ENCODE results near the gene RXFP2.

The RXFP2 gene

DNA sequence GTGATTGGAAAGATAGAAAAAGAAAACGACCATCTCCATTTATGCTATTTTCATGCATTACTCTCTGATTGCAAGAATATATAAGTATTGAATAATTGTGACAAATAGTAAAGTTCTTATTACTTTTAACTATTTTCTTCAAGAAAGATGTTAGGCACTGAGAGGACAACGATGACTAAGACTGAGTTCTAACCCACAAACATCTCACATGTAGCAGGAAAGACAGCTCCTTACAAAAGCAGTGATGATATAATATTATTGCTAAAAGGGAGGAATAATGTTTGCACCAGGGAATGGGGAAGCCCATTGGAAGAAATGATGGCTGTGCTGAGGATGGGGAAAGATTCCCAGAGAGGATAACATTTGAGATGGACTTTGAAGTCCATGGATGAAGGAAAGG is 22.6 kb downstream of the RXFP2 start:
- FAIRE-seq (no peak), DNase-seq (ENCODE audit: insufficient read length, low spot score) (no peak)
- TF ChIP-seq TAF1 (IDR thresholded peaks at IDR 0.05; ENCODE audit: low read depth, low read length) (no peak), POU2F2 (IDR thresholded peaks at IDR 0.05; ENCODE audit: low read depth, low read length) (no peak), POLR2A (IDR thresholded peaks at IDR 0.05; ENCODE audit: low read depth, low read length) (no peak), PAX5 (IDR thresholded peaks at IDR 0.05; ENCODE audit: insufficient read depth, low read length, severe bottlenecking) (no peak), POLR2AphosphoS5 (IDR thresholded peaks at IDR 0.05; ENCODE audit: low read depth, low read length) (no peak), SPI1 (IDR thresholded peaks at IDR 0.05; ENCODE audit: low read depth, low read length) (no peak)

DNA sequence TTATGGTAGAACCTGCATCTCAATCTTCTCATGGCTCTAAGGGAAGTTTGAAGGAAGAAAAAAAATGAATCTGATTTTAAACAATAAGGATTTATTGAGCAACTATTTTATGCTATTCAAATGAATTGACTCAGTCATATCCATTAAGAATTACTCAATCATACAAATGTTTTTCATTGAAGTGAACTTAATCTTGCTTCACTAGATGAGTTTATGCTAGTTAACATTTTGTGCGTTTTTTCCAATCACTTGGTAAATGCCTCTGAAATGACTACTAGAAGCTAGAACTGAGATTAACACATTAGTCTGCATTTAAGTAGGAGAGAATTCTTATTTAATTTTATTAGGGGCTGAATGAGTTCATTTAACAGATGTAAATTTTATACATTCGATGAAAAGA is 25.2 kb downstream of the RXFP2 start:
- DNase-seq (ENCODE audit: insufficient read length, low spot score) (no peak), FAIRE-seq (no peak)
- TF ChIP-seq POLR2AphosphoS5 (IDR thresholded peaks at IDR 0.05; ENCODE audit: low read depth, low read length) (no peak), SPI1 (IDR thresholded peaks at IDR 0.05; ENCODE audit: low read depth, low read length) (no peak), POLR2A (IDR thresholded peaks at IDR 0.05; ENCODE audit: low read depth, low read length) (no peak), POU2F2 (IDR thresholded peaks at IDR 0.05; ENCODE audit: low read depth, low read length) (no peak)

DNA sequence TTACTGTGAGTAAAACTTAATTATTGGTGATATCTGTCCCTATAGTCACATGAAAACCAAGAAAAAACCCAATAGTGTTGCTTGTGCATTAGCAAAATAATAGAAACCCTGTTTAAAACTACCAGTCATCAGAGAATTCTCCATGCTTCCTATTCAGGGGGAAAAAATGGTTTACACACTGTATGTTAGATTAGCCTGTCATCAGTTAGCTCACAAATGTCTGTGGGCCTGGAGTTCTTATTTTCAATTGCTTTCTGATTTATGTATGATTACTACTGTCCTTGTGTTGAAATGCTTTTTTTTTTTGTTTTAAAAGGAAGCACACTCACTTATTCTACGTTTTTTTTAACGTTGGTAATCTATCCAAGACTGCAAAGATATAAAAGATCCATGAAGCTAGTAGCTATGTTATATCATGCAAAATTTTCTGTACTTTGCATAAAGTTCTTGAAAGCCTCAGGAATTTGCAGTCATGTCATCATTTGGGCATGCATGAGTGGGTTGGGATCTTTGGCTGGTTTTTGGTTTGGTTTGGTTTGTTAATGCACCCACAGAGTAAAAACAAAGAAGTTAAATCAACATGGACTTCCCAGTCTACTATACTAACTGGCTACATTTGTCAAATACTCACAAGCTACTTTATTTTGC is 25.9 kb downstream of the RXFP2 start:
- no peak for DNase-seq (ENCODE audit: insufficient read length, low spot score)
- no peak for FAIRE-seq

GRCh38 chr13:31767175-31767900 is 28.0 kb downstream of the RXFP2 start:
- DNase-seq (ENCODE audit: insufficient read length, low spot score) (no peak), FAIRE-seq (no peak)
- TF ChIP-seq POLR2AphosphoS5 (IDR thresholded peaks at IDR 0.05; ENCODE audit: low read depth, low read length): no peak
- no peak for TF ChIP-seq POU2F2 (IDR thresholded peaks at IDR 0.05; ENCODE audit: low read depth, low read length)
- no peak for TF ChIP-seq PAX5 (IDR thresholded peaks at IDR 0.05; ENCODE audit: insufficient read depth, low read length, severe bottlenecking)
- TF ChIP-seq SPI1 (IDR thresholded peaks at IDR 0.05; ENCODE audit: low read depth, low read length): no peak
- TF ChIP-seq TAF1 (IDR thresholded peaks at IDR 0.05; ENCODE audit: low read depth, low read length): no peak
- no peak for TF ChIP-seq POLR2A (IDR thresholded peaks at IDR 0.05; ENCODE audit: low read depth, low read length)

More for the DNA sequence above, 25.9 kb downstream of the RXFP2 start:
- TF ChIP-seq SPI1 (IDR thresholded peaks at IDR 0.05; ENCODE audit: low read depth, low read length) (no peak), PAX5 (IDR thresholded peaks at IDR 0.05; ENCODE audit: insufficient read depth, low read length, severe bottlenecking) (no peak), POLR2AphosphoS5 (IDR thresholded peaks at IDR 0.05; ENCODE audit: low read depth, low read length) (no peak), POU2F2 (IDR thresholded peaks at IDR 0.05; ENCODE audit: low read depth, low read length) (no peak), POLR2A (IDR thresholded peaks at IDR 0.05; ENCODE audit: low read depth, low read length) (no peak), TAF1 (IDR thresholded peaks at IDR 0.05; ENCODE audit: low read depth, low read length) (no peak)

DNA sequence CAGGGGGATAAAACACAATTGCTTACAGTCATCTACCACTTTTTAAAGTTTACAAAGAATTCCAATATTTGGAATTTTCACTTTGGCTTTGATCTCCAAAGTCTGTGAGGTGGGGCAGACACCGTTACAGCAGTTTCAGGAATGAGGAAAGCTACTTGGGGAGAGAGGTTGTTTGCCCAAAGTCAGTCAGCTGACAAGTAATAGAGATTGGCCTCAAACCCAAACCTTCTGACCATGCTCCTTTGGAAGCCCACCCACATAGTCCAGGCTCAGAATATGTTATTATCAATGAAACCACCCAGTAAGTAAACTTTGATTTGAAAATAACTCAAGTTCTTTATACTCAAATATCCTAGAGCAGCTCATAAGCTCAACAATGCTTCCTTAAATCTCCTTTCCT is 29.0 kb downstream of the RXFP2 start:
- FAIRE-seq: no peak
- no peak for DNase-seq (ENCODE audit: insufficient read length, low spot score)
- no peak for TF ChIP-seq POLR2A (IDR thresholded peaks at IDR 0.05; ENCODE audit: low read depth, low read length)

DNA sequence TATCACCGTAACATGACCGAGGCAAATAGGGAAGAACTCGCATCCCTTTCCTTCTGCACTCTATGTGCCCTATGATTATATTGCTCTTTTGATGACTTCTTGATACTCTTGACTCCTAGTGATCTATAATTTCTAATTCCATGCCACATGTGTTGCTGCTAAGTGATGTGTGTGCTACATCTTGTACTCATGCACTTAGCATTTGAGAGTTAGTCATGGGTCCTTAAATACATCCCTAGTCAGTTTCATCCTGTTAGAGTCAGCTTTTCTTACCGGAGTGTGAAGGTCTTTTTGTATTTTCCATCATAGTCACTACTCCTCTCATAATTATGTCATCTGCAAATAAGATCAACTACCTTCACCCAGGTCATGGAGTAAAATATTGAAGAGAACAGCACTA is 30.2 kb downstream of the RXFP2 start:
- no peak for FAIRE-seq
- TF ChIP-seq POLR2A (IDR thresholded peaks at IDR 0.05; ENCODE audit: low read depth, low read length): no peak

GRCh38 chr13:31772231-31772630 is 32.9 kb downstream of the RXFP2 start:
- no peak for TF ChIP-seq POLR2AphosphoS5 (IDR thresholded peaks at IDR 0.05; ENCODE audit: low read depth, low read length)
- no peak for TF ChIP-seq SPI1 (IDR thresholded peaks at IDR 0.05; ENCODE audit: low read depth, low read length)
- TF ChIP-seq POU2F2 (IDR thresholded peaks at IDR 0.05; ENCODE audit: low read depth, low read length): no peak
- no peak for TF ChIP-seq PAX5 (IDR thresholded peaks at IDR 0.05; ENCODE audit: insufficient read depth, low read length, severe bottlenecking)
- TF ChIP-seq TAF1 (IDR thresholded peaks at IDR 0.05; ENCODE audit: low read depth, low read length): no peak
- DNase-seq (ENCODE audit: insufficient read length, low spot score): no peak
- no peak for FAIRE-seq

More for the DNA sequence above, 30.2 kb downstream of the RXFP2 start:
- DNase-seq (ENCODE audit: insufficient read length, low spot score): no peak

GRCh38 chr13:31773538-31773937 is 34.2 kb downstream of the RXFP2 start:
- no peak for FAIRE-seq
- DNase-seq (ENCODE audit: insufficient read length, low spot score): no peak
- TF ChIP-seq TAF1 (IDR thresholded peaks at IDR 0.05; ENCODE audit: low read depth, low read length) (no peak), POLR2AphosphoS5 (IDR thresholded peaks at IDR 0.05; ENCODE audit: low read depth, low read length) (no peak), PAX5 (IDR thresholded peaks at IDR 0.05; ENCODE audit: insufficient read depth, low read length, severe bottlenecking) (no peak), POU2F2 (IDR thresholded peaks at IDR 0.05; ENCODE audit: low read depth, low read length) (no peak), POLR2A (IDR thresholded peaks at IDR 0.05; ENCODE audit: low read depth, low read length) (no peak), SPI1 (IDR thresholded peaks at IDR 0.05; ENCODE audit: low read depth, low read length) (no peak)

GRCh38 chr13:31774186-31774750 is 34.9 kb downstream of the RXFP2 start:
- TF ChIP-seq TAF1 (IDR thresholded peaks at IDR 0.05; ENCODE audit: low read depth, low read length) (no peak), POLR2A (IDR thresholded peaks at IDR 0.05; ENCODE audit: low read depth, low read length) (no peak), PAX5 (IDR thresholded peaks at IDR 0.05; ENCODE audit: insufficient read depth, low read length, severe bottlenecking) (no peak), POLR2AphosphoS5 (IDR thresholded peaks at IDR 0.05; ENCODE audit: low read depth, low read length) (no peak), POU2F2 (IDR thresholded peaks at IDR 0.05; ENCODE audit: low read depth, low read length) (no peak), SPI1 (IDR thresholded peaks at IDR 0.05; ENCODE audit: low read depth, low read length) (no peak)
- DNase-seq (ENCODE audit: insufficient read length, low spot score) (no peak), FAIRE-seq (no peak)

GRCh38 chr13:31775148-31775547 is 35.8 kb downstream of the RXFP2 start:
- FAIRE-seq (no peak), DNase-seq (ENCODE audit: insufficient read length, low spot score) (no peak)
- TF ChIP-seq POU2F2 (IDR thresholded peaks at IDR 0.05; ENCODE audit: low read depth, low read length) (no peak), PAX5 (IDR thresholded peaks at IDR 0.05; ENCODE audit: insufficient read depth, low read length, severe bottlenecking) (no peak), POLR2A (IDR thresholded peaks at IDR 0.05; ENCODE audit: low read depth, low read length) (no peak), POLR2AphosphoS5 (IDR thresholded peaks at IDR 0.05; ENCODE audit: low read depth, low read length) (no peak), SPI1 (IDR thresholded peaks at IDR 0.05; ENCODE audit: low read depth, low read length) (no peak)
